Glomerular endothelial cell (primary cell): Measurements from ENCODE around the gene SLC18A3. TPM values are rescaled to one million over a fixed set of nuclear protein-coding genes. Genes with fewer than 3 reads are reported as not detected.

Source experiments
- DNase-seq: peaks from one replicate; pipeline ENCODE4 v3.0.0-alpha.2; 2011; ENCODE audit warnings: low read depth, low spot score; ENCODE audit errors: extremely low read depth
- total RNA-seq: library from RNA; depleted of rRNA; stranded (reverse); fragments of >200 nt; gene quantifications from 2 replicates; pipeline ENCODE4 v1.2.3, GENCODE V29; 2015

The SLC18A3 gene
- total RNA-seq, 1 donor from 2014 or later = not detected

DNA sequence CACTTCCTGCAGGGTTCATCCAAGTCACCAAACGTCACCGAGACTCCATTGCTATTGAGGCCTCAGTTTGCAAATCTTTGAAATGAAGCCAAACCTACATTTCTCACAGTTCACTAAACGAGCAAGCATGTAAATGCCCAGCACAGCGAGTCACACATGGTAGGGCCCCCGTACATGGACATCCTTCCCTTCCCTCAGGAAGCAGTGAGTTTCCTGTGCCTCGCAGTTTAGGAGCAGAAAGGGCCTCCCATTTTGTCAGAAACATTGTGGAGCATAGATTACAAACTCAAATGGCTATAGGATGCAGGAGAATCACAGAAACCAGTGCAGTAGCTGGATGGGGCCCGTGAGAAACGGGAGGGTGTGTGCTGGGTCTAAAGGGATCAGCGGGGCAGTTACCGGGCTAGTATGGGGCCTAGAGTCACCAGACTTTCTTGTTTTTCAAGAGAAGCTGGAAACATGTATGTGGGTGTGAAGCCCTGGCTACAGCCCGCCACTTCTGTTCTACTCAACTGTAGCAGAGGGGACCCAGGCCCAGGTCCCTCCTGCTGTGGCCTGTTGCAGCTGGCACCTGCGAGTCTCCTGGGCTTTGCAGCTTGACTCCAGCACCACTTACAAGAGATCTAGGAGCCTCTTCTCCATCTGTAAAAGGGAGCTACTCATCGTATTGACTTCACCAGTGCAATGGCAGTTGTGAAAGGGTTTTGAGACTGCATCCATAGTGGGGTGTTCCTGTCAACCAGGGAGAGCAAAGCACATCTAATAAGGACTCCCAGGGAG is 14.2 kb upstream of the SLC18A3 start:
- no peak for DNase-seq

DNA sequence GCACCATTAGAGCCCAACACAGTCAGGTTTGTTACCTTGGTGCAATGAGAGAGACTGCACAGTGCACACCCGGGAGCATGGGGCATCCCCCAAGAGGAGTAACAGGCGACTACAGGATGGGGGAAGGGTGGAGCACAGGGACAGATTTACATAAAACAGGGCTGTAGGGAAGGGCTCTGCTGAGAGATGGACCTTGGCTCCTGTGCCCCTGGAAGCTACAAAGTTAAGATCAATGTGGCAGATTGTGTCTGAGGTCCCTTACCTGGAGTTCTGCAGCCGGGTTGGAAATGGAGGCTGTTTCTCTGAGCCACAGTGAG is 13.7 kb upstream of the SLC18A3 start:
- DNase-seq = no peak

DNA sequence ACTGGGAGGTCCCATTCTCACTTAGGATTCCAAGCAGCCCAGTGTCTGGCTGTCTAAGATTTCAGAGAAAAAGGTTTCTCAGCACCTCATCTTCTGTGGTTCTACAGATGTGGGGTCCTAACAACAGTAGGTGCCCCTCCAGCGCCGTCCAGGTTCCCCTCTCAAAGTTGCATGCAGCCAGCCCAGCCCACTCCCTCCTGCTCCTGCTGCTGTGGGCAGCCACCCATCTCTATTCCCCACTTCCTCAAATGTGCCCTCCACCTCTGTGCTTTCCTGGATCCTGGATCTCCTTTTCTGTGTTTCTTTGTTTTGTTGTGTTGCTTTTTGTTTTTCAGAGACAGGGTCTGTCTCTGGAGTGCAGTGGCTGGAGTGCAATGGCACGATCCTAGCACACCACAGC is 13.3 kb upstream of the SLC18A3 start:
- no peak for DNase-seq

DNA sequence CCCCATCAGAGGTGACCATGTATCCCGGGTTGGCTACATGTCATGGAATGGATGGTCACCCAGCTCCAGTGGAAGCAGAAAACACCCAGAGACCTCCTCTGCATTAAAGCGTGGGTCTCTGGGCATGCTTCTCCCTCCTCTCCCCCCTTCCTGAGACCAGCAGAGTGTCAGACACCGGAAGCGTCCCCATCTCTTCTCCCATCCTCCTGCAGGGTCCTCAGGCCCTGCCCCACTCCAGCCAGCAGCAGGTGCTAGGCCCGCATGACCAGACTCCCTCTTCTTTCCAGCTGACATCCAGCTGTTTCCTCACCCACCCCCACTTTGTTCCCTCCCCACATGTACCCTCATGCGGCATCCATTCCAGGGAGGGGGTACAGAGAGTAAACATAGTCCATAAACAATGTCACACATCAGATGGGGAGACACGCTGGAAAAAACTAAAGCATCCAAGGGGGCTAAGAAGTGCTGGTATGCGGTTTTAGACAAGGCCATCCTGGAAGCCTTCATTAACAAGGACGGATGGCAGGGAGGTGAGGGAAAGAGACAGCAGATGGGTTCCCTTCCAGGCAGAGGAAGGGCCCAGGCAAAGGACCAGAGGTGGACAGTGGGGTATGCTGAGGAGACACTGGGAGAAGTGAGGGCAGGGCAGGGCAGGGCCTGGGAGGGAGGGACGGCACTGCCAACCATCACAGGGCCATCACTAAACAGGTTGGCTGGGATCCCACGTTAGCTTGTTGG is 12.5 kb upstream of the SLC18A3 start:
- no peak for DNase-seq

DNA sequence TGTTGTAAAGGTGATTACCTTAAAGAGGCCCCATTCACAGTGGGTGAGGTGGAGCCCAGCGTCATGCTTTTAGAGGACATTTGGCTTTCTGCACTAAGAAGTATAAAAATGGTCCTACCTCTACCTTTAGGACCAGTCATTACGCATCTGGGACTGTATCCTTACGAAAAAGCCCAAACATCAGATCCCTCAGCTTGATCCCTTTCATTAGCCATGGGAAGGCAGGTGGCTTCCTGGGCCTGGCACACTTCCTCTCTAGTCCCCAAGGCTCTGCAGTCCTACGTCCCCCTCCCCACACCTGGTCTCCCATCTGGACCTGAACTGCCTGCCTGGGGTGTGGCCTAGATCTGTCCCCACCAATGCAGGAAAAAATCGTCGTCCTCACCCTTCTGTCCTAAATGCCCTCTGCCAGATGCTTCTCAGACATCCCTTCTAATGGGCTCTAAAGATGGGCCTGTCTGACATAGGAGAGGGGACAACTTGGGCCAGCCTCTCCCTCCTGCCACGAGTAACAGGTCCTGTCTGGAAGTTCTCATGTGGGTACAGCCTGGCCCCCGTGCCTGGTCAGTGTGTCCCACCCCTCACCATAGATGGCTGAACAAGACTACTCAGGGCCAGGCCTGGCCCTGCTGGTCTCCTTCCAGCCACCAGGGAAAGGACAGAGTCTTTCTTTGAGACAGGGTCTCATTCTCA is 11.8 kb upstream of the SLC18A3 start:
- no peak for DNase-seq

DNA sequence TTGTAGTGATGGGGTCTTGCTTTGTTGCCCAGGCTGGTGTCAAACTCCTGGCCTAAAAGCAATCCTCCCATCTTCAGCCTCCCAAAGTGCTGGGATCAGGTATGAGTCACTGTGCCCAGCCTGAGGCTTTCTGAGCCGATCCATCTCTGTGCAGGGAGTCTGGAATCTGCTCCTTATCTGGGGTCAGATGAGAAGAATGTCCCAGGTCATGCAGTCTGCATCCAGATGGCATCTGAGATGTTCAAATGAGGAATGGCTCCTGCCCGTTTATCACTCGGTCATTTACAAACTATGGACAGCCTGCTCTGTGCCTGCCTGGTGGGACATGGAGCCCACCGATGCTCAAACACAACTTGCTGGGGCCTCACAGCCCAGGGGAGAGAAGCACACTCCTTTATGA is 11.1 kb upstream of the SLC18A3 start:
- no peak for DNase-seq

- DNase-seq = no peak
Measured at GRCh38 chr10:49599546-49599945, 10.6 kb upstream of the SLC18A3 start.

DNA sequence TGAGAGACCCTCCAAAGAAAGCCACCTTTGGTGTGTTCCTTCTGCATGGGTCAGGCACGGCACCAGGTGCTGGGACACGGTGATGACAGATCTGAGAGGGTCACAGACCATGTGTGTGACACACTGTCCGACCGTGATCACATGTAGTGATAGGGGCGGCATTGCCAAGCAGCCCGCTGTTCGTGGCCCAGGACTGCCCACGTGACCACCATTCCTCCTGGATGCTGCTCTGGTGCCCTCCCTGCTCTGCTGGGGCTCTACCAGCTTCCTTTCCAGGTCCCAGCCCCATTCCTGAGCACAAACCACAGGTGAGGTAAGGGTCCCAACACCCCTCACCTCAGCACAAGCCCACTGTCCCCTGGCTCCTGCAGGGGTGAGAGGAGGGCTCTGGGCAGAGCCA is 10.1 kb upstream of the SLC18A3 start:
- no peak for DNase-seq

DNA sequence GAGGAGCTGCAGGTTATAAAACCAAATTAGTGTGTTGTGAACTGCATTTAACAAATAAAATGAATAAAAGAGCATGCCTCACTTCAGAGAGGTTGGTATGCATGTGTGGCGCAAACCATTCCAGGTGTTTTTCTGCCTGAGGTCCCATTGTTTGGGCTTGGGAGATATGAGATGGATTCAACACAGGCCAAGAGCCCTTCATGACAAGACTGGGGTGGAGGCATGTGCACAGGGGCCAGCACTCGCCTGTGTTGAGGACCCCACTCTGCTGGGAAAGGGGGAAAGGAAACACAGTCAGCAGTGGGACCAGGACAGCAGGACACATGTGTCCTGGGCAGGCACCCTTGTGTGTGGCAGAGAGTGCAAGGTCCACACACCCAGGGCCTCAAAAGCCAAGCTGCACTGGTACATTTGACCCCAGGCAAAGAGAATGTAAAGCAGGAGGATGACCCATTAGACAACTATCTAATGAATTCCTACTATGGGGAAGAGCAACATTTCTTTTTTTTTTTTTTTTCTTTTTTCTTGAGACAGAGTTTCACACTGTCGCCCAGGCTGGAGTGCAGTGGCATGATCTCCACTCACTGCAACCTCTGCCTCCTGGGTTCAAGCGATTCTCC is 9.2 kb upstream of the SLC18A3 start:
- no peak for DNase-seq

DNA sequence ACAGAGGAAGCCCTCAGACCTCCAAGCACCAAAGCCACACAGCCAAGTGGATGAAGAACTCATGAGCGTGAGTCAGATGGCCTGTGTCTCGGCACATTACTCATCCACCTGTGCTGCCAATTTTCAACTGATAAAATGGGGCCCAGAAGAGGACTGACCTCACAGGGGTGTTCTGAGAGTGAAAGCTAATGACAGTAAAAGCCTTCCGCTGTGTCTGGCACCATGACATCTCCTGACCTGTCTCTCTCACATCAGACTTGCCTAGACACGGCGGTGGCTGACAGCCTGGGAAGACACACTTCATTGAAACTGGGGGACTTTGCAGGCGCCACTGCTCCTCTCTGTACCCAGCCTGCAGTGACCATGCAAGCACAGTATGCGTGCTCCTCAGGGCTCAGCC is 8.3 kb upstream of the SLC18A3 start:
- DNase-seq = no peak

DNA sequence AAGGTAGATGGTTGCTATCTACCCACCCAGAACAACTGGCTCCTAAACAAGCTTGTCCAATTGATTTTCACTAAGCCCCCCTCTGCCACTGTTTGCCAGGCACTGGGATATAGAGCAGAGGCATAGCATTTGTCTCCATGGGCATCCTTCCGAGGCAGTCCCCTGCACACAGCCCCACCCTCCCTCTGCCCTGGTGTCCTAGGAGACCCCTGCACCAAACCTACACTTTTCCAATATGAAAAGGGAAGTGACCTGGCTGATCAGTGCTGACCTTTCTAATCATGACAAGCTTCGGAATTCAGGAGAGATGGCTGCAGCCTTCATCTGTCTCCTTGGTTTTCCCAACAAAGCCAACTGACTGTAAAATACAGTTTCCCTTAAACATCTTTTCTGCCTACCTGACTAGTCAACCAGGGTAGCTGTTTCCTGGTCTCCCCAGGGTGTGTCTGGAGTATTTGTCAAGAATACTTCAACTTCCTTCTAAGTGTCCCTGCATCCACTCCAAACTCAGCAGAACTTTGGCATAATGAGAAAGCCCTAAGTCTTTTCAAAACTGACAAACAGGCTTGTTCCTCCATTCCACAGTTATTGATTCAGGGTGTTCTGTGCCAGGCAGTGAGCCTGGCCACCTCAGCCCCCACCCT is 7.6 kb upstream of the SLC18A3 start:
- no peak for DNase-seq

- no peak for DNase-seq
Measured at GRCh38 chr10:49605216-49605938, 4.7 kb upstream of the SLC18A3 start.

DNA sequence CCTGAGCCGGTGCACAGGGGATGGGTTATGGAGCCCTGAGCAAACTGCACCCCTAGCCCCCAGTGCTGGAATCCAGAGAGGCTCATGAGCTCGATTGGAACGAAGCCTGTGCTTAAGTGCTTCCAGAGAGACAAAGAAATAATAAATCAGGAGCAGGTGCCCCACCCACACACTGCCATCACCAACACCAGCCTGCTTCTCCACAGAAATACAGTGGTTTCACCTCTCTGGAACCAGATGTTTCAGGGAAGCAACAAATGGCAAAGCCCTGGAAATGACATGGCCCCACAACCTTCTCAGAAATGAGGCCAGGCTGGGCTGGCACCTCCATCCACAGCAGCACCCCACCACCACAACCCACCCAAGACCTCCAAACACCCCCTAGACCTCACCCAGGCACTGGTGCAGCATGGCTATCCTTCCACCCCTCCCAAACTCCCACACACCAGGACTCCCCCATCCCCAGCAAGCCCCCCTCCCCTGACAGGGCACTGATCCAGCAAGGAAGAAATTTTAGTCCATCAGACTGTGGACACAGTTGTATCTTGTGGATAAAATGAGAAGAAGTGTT is 4.1 kb upstream of the SLC18A3 start:
- no peak for DNase-seq

DNA sequence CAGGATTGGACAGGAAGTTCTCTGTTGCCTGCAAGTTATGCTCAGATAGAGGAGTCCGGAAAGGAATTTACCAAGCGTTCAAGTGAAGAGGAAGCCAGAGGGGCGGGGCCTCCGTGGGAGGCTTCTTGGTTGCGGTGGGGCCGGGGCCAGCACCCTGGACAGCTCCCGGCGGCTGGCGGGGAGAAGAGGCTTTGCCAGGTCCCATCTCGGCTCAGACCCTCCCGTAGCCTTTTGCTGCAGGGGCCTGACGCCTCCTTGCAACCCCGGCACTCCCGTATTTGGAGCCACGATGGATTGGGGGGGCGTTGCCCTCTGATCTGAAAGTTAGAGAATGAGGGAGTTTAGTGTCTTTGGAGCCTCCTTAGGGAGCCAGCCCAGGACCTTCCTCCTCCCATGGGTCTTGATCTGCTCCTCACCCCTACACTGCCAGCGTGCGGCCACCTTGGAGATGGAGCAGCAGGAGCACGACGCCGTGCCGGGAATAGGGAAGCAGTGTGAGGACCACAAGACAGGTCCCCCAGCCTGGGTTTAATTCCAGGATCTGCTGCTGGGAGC is 3.1 kb upstream of the SLC18A3 start:
- no peak for DNase-seq

GRCh38 chr10:49608166-49609005 is 1.7 kb upstream of the SLC18A3 start:
- no peak for DNase-seq

DNA sequence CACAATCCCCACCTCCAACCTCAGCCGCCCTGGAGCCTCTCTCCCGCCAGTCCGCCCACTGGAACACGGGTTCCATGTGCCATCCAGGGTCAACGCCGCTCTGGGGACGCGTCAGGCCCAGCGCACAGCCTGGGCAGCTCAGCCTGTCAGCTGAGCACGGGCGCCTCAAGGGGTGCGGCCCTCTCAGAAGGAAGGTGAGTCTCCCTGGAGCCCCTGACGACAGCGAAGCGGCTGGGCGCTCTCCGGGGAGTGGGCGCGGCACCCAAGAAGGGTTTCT is 1.2 kb upstream of the SLC18A3 start:
- no peak for DNase-seq

GRCh38 chr10:49609283-49610113 is 612 bp upstream of the SLC18A3 start:
- no peak for DNase-seq

- DNase-seq = no peak
Measured at GRCh38 chr10:49610458-49611165, 502 bp downstream of the SLC18A3 start.
